B cell (primary cell): Measurements from ENCODE around the gene P2RX5. TPM values are rescaled to one million over a fixed set of nuclear protein-coding genes. Genes with fewer than 3 reads are reported as not detected.

Experiments
- ATAC-seq: fragments of 200-7000 bp; cut with Tn5 transposase; one replicate; pipeline ENCODE4 v1.10.0; 2021; ENCODE audit warnings: low read depth, mild to moderate bottlenecking, moderate number of reproducible peaks, moderate library complexity
- CTCF ChIA-PET: fragments of 350-600 bp; sonication (Branson Sonifier 250); formaldehyde crosslinking; loops from one replicate; lab custom pipeline; 2021; ENCODE audit warnings: antibody characterized with exemption, inconsistent platforms; lab: Charles Lee
- POLR2A ChIA-PET: fragments of 350-600 bp; sonication (Branson Sonifier 250); formaldehyde crosslinking; loops from one replicate; lab custom pipeline; 2021; ENCODE audit warnings: antibody characterized with exemption; lab: Charles Lee
- DNase-seq: peaks from one replicate; pipeline ENCODE4 v3.0.0; 2013
- H2AFZ ChIP-seq: 2 replicates; pipeline ENCODE4 v1.6.1; 2012; ENCODE audit warnings: mild to moderate bottlenecking, low read depth, low read length; ENCODE audit not compliant: insufficient read depth, poor library complexity, severe bottlenecking
- H3K27ac ChIP-seq, 2 donors: 1 replicate in 1 of 2; 2 replicates in 1 of 2; pipeline ENCODE4 v1.5.1; 2012 to 2013; ENCODE audit warnings: low read length in 2 of 2, mild to moderate bottlenecking in 2 of 2, moderate library complexity in 1 of 2
- H3K27me3 ChIP-seq, 4 experiments: fragments of 200-600 bp in 1 of 4; sonication (generic) in 1 of 4; replicated peaks in 1 of 4; 1 replicate in 2 of 4; 2 replicates in 2 of 4; pipeline versions ENCODE4 v1.6.1 to v1.7.0; 2013 to 2016; ENCODE audit warnings: low read length in 3 of 4, mild to moderate bottlenecking in 2 of 4, mixed read lengths in 1 of 4, moderate library complexity in 1 of 4; ENCODE audit not compliant: insufficient read depth in 4 of 4, control insufficient read depth in 3 of 4; ENCODE audit errors: control extremely low read depth in 1 of 4
- H3K36me3 ChIP-seq, 2 experiments: replicated peaks in 1 of 2; 1 replicate in 1 of 2; 2 replicates in 1 of 2; pipeline versions ENCODE4 v1.6.1 to v1.7.1; 2013; ENCODE audit warnings: low read length in 1 of 2; ENCODE audit not compliant: insufficient read depth in 2 of 2, control insufficient read depth in 1 of 2; ENCODE audit errors: control extremely low read depth in 1 of 2, extremely low read depth in 1 of 2
- H3K4me1 ChIP-seq, 2 donors: fragments of 200-600 bp in 1 of 2; sonication (generic) in 1 of 2; 1 replicate in 1 of 2; 2 replicates in 1 of 2; pipeline versions ENCODE4 v1.5.1 to v1.6.1; 2013 to 2017; ENCODE audit warnings: low read length in 2 of 2; ENCODE audit not compliant: control insufficient read depth in 2 of 2, insufficient read depth in 2 of 2
- H3K4me2 ChIP-seq: replicated peaks from 2 replicates; pipeline ENCODE3; 2012; ENCODE audit warnings: mild to moderate bottlenecking, low read depth, low read length; ENCODE audit not compliant: poor library complexity, severe bottlenecking
- H3K4me3 ChIP-seq, 5 experiments: fragments of 200-600 bp in 1 of 5; sonication (generic) in 1 of 5; 1 replicate in 3 of 5; 2 replicates in 2 of 5; pipeline versions ENCODE4 v1.5.1 to v1.7.0; 2011 to 2016; ENCODE audit warnings: low read length in 4 of 5, mild to moderate bottlenecking in 4 of 5, low read depth in 2 of 5, control low read depth in 1 of 5, moderate library complexity in 1 of 5; ENCODE audit not compliant: insufficient read depth in 1 of 5; ENCODE audit errors: control extremely low read depth in 1 of 5, extremely low read depth in 1 of 5
- H3K79me2 ChIP-seq: fragments of 200-600 bp; sonication (generic); one replicate; pipeline ENCODE4 v1.6.0; 2016; ENCODE audit warnings: low read length; ENCODE audit not compliant: control insufficient read depth, insufficient read depth
- H3K9ac ChIP-seq: fragments of 200-600 bp; sonication (generic); 2 replicates; pipeline ENCODE4 v1.6.1; 2017; ENCODE audit warnings: mild to moderate bottlenecking, low read length, moderate library complexity
- H3K9me3 ChIP-seq, 3 donors: one replicate each; pipeline versions ENCODE4 v1.6.1 to v1.7.1; 2013; ENCODE audit warnings: low read length in 2 of 3; ENCODE audit not compliant: control insufficient read depth in 2 of 3, insufficient read depth in 1 of 3; ENCODE audit errors: control extremely low read depth in 1 of 3
- H4K20me1 ChIP-seq: 2 replicates; pipeline ENCODE4 v1.6.0; 2012; ENCODE audit warnings: mild to moderate bottlenecking, low read length; ENCODE audit not compliant: insufficient read depth, control insufficient read depth, poor library complexity, severe bottlenecking
- H3K27ac Mint-ChIP-seq: one replicate; pipeline ENCODE4 v1.8.0; 2021; ENCODE audit warnings: mixed read lengths
- H3K27me3 Mint-ChIP-seq: one replicate; pipeline ENCODE4 v1.8.0; 2021; ENCODE audit warnings: mixed read lengths
- H3K4me1 Mint-ChIP-seq: one replicate; pipeline ENCODE4 v1.8.0; 2021; ENCODE audit warnings: mixed read lengths
- H3K4me3 Mint-ChIP-seq: one replicate; pipeline ENCODE4 v1.8.0; 2021; ENCODE audit warnings: mixed read lengths
- H3K9me3 Mint-ChIP-seq: one replicate; pipeline ENCODE4 v1.8.0; 2022; ENCODE audit warnings: mixed read lengths; ENCODE audit not compliant: insufficient read depth
- CTCF ChIP-seq: fragments of 200-600 bp; IDR thresholded peaks from one replicate; pipeline ENCODE4 v1.8.0; 2022; ENCODE audit warnings: antibody characterized with exemption, mild to moderate bottlenecking
- EZH2 ChIP-seq: IDR thresholded peaks from 2 replicates; pipeline ENCODE4 v1.6.1; 2012; ENCODE audit warnings: borderline replicate concordance, low read depth, mild to moderate bottlenecking, moderate library complexity, low read length; ENCODE audit not compliant: insufficient read depth, poor library complexity, severe bottlenecking
- WGBS: methylation state at CpG from one replicate; pipeline ENCODE4 v1.1.5; 2013; ENCODE audit warnings: missing lambda C conversion rate; ENCODE audit not compliant: insufficient coverage; 5-methylcytosine and 5-hydroxymethylcytosine counted together
- intact Hi-C: fragments of 100-400 bp; cut with micrococcal nuclease; formaldehyde crosslinking; loops from one replicate; pipeline ENCODE4 v1.10.0; 2022
- polyA plus RNA-seq: library from polyadenylated mRNA; depleted of rRNA; stranded (reverse); fragments of >200 nt; gene quantifications from 2 replicates; pipeline ENCODE4 v1.2.3, GENCODE V29; 2012
- total RNA-seq, 2 donors: library from RNA; stranded (reverse); fragments of 120-200 nt in 1 of 2; gene quantifications; 1 replicate in 1 of 2; 2 replicates in 1 of 2; pipeline versions ENCODE4 v1.2.3 to v1.2.4, GENCODE V29; 2013 to 2022

Gene P2RX5
- total and polyA plus RNA-seq, 2 donors (not counting 1 experiment from before 2014, with no cell fraction given) = 405 to 745 TPM

GRCh38 chr17:3655766-3656165 lies 40.2 kb downstream of the P2RX5 start:
- Histone ChIP-seq H3K27ac (no peak overlapping the region), H2AFZ (no peak overlapping the region), H3K4me2 (no peak overlapping the region), H4K20me1 (no peaks in the 10 kb centered on the region), H3K9me3 (no peaks in the 10 kb centered on the region), H3K9ac (no peak overlapping the region), H3K4me1 (peaks cover 0 to 4% of the 10 kb centered on the region in 2 donors), H3K36me3 (peaks cover 1 to 3% of the 10 kb centered on the region in 2 experiments), H3K27me3 (no peaks in the 10 kb centered on the region), H3K4me3 (no peak overlapping the region), H3K79me2 (no peaks in the 10 kb centered on the region)
- no peak for TF ChIP-seq EZH2
- TF ChIP-seq CTCF = no peak
- DNase-seq (no peak), ATAC-seq (no peak)
- Mint-ChIP-seq H3K9me3 (no peaks in the 10 kb centered on the region), H3K27ac (no peak overlapping the region), H3K4me1 (peaks cover 2% of the 10 kb centered on the region), H3K27me3 (no peaks in the 10 kb centered on the region), H3K4me3 (no peak overlapping the region)
- intact Hi-C loops = no loop called here
- 98% methylated on average over 6 of the region's 11 CpGs for WGBS
- ChIA-PET POLR2A (no interaction called here), CTCF (no interaction called here)

GRCh38 chr17:3647769-3648555 lies 48.0 kb downstream of the P2RX5 start:
- Histone ChIP-seq H3K79me2 (no peaks in the 10 kb centered on the region), H3K4me2 (no peak overlapping the region), H3K9ac (no peak overlapping the region), H2AFZ (no peak overlapping the region), H3K9me3 (no peaks in the 10 kb centered on the region), H3K27me3 (no peaks in the 10 kb centered on the region), H3K27ac (no peak overlapping the region), H3K4me1 (peaks cover 20 to 28% of the 10 kb centered on the region in 2 donors), H4K20me1 (no peaks in the 10 kb centered on the region), H3K36me3 (peaks cover 3 to 5% of the 10 kb centered on the region in 2 experiments), H3K4me3 (no peak overlapping the region)
- H3K27ac Mint-ChIP-seq = peak overlapping the region; percentile 15
- DNase-seq (peak; percentile 55), ATAC-seq (no peak)
- ChIA-PET CTCF (interaction anchor here (0.8 to 2.6 kb wide), 7 partner anchors 12 to 600 kb away, joined by 3 to 11 read pairs (median 4); partner anchors contain the start of genes CTNS and SHPK), POLR2A (no interaction called here)
- peaks cover 27% of the 10 kb centered on the region for H3K4me1 Mint-ChIP-seq
- TF ChIP-seq CTCF = peak; percentile 39
- TF ChIP-seq EZH2 = no peak
- no peak overlapping the region for H3K4me3 Mint-ChIP-seq
- WGBS = 74% methylated on average over 20 of the region's 20 CpGs
- intact Hi-C loops = loop anchor here (5.0 kb wide), 1 partner anchor 111 kb away; no protein-coding TSS in a partner anchor
- no peaks in the 10 kb centered on the region for H3K27me3 Mint-ChIP-seq
- H3K9me3 Mint-ChIP-seq = no peaks in the 10 kb centered on the region
